BE2C (cell line): ENCODE measurements around the gene POLD1.
A peak's percentile ranks its signal among the peaks of the same experiment; 100 is the strongest.

Experiments used
- DNase-seq: peaks from one replicate; pipeline ENCODE4 v3.0.0-alpha.2; 2020
- H3K27me3 ChIP-seq: fragments of 250-450 bp; sonication (Bioruptor Pico); 2 replicates; pipeline ENCODE4 v1.5.1; 2020; ENCODE audit warnings: mild to moderate bottlenecking
- H3K36me3 ChIP-seq: fragments of 250-450 bp; sonication (Bioruptor Pico); 2 replicates; pipeline ENCODE4 v1.5.1; 2020; ENCODE audit warnings: mild to moderate bottlenecking
- H3K4me1 ChIP-seq: fragments of 250-450 bp; sonication (Bioruptor Pico); 2 replicates; pipeline ENCODE4 v1.5.1; 2020
- H3K4me3 ChIP-seq: 2 replicates; pipeline ENCODE4 v1.5.1; 2011; ENCODE audit warnings: low read depth, low read length
- H3K9me3 ChIP-seq: fragments of 250-450 bp; sonication (Bioruptor Pico); 2 replicates; pipeline ENCODE4 v1.5.1; 2020
- TF ChIP-seq, protein P1 (sequence below): IDR thresholded peaks from 2 replicates; pipeline ENCODE4 v1.5.1; 2012; ENCODE audit warnings: mild to moderate bottlenecking, low read depth, low read length

The POLD1 gene

DNA sequence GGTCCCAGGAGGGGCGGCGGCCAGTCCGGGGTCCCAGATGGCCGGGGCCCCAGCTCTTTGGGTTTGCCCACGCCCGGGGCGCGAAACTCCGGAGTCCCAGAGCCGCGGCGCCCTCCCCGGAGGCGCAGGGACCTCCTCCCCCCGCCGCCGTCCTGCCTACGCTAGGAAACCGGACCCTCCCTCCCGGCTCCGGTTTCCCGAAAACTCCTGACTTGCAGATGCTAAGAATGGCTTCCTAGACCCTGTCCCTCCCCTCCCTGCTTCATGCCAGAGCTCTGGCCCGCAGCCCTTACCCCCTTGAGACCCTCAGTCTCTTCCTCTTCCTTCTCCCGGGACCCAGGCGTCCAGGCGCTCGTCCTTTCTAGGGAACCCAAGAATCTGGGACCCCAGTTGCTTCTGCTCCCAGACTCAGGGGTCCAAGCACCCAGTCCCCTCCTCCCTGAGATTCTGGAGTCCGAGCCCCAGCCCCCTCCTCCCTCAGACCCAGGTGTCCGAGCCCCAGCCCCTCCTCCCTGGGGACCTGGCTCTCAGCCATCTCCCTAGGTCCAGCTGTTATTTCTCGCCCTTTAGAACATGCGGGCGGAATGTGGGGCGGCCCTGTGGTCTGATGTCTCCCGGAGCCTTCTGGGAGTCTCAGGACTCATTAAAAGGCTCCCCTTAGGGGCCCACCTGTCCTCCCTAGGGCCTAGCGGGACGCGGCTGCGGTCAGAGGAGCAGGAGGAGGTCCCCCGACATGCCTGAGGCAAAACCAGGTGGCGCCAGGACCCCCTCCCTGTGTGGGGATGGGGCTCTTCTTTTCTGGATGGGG is 48.3 kb downstream of the POLD1 start, which contains the start of gene MYBPC2:
TSS of gene MYBPC2 (plus strand) at position 672 of the 808 bp plus-strand sequence. CDS start at position 734, 62 bp downstream.
- Histone ChIP-seq H3K27me3 (no peaks in the 10 kb centered on the region), H3K4me1 (peaks cover 7% of the 10 kb centered on the region), H3K36me3 (no peaks in the 10 kb centered on the region), H3K4me3 (peak within 1 kb of the TSS; percentile 53), H3K9me3 (no peaks in the 10 kb centered on the region)
- DNase-seq, result no peak
- TF ChIP-seq, protein P1, sequence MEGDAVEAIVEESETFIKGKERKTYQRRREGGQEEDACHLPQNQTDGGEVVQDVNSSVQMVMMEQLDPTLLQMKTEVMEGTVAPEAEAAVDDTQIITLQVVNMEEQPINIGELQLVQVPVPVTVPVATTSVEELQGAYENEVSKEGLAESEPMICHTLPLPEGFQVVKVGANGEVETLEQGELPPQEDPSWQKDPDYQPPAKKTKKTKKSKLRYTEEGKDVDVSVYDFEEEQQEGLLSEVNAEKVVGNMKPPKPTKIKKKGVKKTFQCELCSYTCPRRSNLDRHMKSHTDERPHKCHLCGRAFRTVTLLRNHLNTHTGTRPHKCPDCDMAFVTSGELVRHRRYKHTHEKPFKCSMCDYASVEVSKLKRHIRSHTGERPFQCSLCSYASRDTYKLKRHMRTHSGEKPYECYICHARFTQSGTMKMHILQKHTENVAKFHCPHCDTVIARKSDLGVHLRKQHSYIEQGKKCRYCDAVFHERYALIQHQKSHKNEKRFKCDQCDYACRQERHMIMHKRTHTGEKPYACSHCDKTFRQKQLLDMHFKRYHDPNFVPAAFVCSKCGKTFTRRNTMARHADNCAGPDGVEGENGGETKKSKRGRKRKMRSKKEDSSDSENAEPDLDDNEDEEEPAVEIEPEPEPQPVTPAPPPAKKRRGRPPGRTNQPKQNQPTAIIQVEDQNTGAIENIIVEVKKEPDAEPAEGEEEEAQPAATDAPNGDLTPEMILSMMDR, result no peak

DNA sequence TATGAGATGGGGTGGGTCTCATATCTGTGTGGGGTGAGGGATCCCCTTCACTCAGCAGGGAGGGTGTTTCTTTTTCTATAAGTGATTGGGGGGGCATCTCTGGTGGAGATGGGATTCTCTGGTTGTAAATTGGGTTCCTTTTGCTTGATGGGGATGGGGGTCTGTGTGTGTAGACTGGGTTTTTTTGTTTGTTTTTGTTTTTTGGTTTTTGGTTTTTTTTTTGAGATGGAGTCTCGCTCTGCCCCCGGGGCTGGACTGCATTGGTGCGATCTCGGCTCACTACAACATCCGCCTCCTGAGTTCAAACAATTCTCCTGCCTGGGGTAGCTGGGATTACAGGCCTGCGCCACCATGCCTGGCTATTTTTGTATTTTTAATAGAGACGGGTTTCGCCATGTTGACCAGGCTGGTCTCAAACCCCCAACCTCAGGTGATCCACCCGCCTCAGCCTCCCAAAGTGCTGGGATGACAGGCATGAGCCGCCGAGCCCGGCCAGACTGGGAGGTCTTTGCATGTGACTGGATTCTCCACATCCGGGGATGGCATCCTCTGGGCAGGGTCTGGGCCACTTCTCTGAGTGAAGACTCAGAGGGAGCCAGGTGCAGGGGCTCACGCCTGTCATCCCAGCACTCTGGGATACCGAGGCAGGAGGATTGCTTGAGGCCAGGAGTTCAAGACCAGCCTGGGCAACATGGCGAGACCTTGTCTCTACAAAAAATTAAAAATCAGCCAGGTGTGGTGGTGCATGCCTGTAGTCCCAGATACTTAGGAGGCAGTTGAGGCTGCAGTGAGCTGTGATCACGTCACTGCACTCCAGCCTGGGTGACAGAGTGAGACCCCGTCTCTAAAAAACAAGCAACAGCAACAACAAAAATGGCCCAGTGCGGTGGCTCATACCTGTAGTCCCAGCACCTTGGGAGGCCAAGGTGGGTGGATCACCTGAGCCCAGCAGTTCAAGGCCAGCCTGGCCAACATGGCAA is 49.3 kb downstream of the POLD1 start:
- Histone ChIP-seq H3K27me3 (no peaks in the 10 kb centered on the region), H3K4me3 (no peak overlapping the region), H3K9me3 (no peaks in the 10 kb centered on the region), H3K36me3 (no peaks in the 10 kb centered on the region), H3K4me1 (peaks cover 7% of the 10 kb centered on the region)
- TF ChIP-seq, protein P1, result no peak
- no peak for DNase-seq

DNA sequence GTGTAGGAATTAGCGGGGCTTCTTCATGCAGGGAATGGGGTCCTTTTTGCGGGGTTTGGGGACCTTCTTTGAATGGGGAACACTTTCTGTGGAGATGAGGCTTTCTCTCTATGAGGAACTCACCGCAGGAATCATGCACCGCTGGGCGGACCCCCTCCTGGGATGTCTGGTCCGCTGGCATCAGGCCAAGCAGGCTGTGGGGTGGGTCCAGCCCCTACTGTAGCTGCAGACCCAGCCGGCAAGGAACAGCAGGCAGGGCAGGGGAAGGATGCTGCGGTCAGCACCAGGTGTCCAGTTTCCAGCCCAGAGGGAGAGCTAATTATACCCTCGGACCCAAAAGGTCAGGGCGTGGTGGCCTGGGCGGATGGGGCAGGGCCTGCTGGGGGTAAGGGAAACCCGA is 50.4 kb downstream of the POLD1 start:
- no peak overlapping the region for H3K4me3 ChIP-seq
- H3K4me1 ChIP-seq, result peaks cover 7% of the 10 kb centered on the region
- peak; percentile 88 for DNase-seq
- H3K27me3 ChIP-seq, result no peaks in the 10 kb centered on the region
- no peaks in the 10 kb centered on the region for H3K36me3 ChIP-seq
- TF ChIP-seq, protein P1, result no peak
- H3K9me3 ChIP-seq, result no peaks in the 10 kb centered on the region

DNA sequence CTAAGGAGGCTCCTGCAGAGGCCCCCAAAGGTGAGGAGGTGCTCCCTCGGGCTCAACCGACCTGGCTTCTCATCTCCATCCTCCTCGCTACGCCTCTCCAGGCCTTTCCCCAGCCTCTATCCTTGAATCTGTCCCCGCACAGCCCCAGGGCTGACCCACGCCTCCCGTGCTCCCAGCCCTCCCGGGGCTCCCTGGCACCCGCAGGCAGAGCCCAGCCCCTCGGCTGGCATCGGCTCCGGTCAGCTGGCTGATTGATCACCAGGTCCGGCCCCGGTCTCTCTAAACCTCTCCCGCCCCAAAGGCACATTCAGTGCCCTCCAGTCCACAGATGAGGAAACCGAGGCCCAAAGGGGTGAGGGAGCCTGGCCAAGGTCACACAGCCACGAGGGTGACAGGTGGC is 51.1 kb downstream of the POLD1 start:
- TF ChIP-seq, protein P1, result no peak
- no peaks in the 10 kb centered on the region for H3K9me3 ChIP-seq
- no peaks in the 10 kb centered on the region for H3K36me3 ChIP-seq
- no peaks in the 10 kb centered on the region for H3K27me3 ChIP-seq
- no peak overlapping the region for H3K4me3 ChIP-seq
- peaks cover 7% of the 10 kb centered on the region for H3K4me1 ChIP-seq
- no peak for DNase-seq

DNA sequence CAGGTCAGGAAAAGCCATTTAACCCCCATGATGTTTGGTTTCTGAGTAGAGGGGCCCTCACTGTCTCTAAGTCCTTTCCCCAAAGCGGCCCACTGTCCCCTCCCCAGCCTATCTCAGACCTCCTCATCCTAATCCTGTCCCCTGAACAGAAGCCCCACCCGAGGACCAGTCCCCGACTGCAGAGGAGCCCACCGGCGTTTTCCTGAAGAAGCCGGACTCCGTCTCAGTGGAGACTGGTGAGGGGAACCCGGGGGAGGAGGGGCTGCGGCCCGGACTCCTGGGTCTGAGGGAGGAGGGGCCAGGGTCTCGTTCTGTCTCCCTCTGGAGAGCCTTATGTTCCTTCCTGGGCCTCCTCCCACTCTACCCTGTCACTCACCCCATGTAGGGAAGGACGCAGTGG is 51.5 kb downstream of the POLD1 start:
- no peaks in the 10 kb centered on the region for H3K9me3 ChIP-seq
- no peaks in the 10 kb centered on the region for H3K27me3 ChIP-seq
- H3K4me3 ChIP-seq, result no peak overlapping the region
- no peak for DNase-seq
- H3K36me3 ChIP-seq, result no peaks in the 10 kb centered on the region
- H3K4me1 ChIP-seq, result peaks cover 7% of the 10 kb centered on the region
- TF ChIP-seq, protein P1, result no peak
